ENCODE data around the gene HIVEP3. TPM values are rescaled to one million over a fixed set of nuclear protein-coding genes. Genes with fewer than 3 reads are reported as not detected.

The HIVEP3 gene
- total and polyA plus RNA-seq, 2 of the 13 experiments (the other 11 are each of a cell fraction or from before 2014, with no cell fraction given): 0.05 TPM; not detected in 1

- Histone ChIP-seq H3K36me3 (replicated peaks in 1 of 2; ENCODE audit: control insufficient read depth in 1 of 2, insufficient read depth in 2 of 2, low read length in 2 of 2) (no peaks in the 10 kb centered on the region), H3K4me2 (ENCODE audit: low read depth, low read length) (no peak overlapping the region), H3K27ac (ENCODE audit: extremely low read length, insufficient read depth, low read length) (no peak overlapping the region), H3K9ac (ENCODE audit: insufficient read depth, low read depth, low read length) (no peak overlapping the region), H4K20me1 (ENCODE audit: insufficient read depth, low read length) (no peaks in the 10 kb centered on the region), H3K9me3 (ENCODE audit: low read length) (no peaks in the 10 kb centered on the region), H3K4me1 (ENCODE audit: insufficient read depth, low read length) (no peaks in the 10 kb centered on the region), H3K4me3 (replicated peaks in 1 of 3; ENCODE audit: insufficient read depth in 1 of 3, low read depth in 2 of 3, low read length in 3 of 3) (no peak overlapping the region), H3K27me3 (ENCODE audit: control insufficient read depth in 1 of 2, insufficient read depth in 2 of 2, low read length in 2 of 2) (peaks cover 2 to 14% of the 10 kb centered on the region in 2 experiments; a peak in 1 of 5 replicates), H2AFZ (ENCODE audit: low read length) (no peak overlapping the region), H3K79me2 (ENCODE audit: insufficient read depth, low read length) (no peaks in the 10 kb centered on the region)
- DNase-seq (ENCODE audit: low spot score) (no peak), FAIRE-seq (no peak), ATAC-seq (no peak)
- intact Hi-C loops (cut with micrococcal nuclease; ENCODE audit: unreplicated experiment) (no loop called here), in situ Hi-C loops (cut with HindIII; ENCODE audit: extremely low pct_ligation_motif_present, low pct_unique_long_range_greater_than_20kb) (no loop called here)
- CTCF ChIA-PET (ENCODE audit: low intra/inter-chr PET ratio, low total read pairs): no interaction called here
- POLR2A ChIA-PET: no interaction called here
- TF ChIP-seq NCOR1 (IDR thresholded peaks at IDR 0.05; ENCODE audit: borderline replicate concordance, low read length): no peak
- no TSS peak for BruUV-seq (replicated peaks)
- 0% methylated on average over 1 of the region's 1 CpG for WGBS (ENCODE audit: low lambda C conversion rate)
Observed at GRCh38 chr1:41687007-41687406, 231.7 kb downstream of the HIVEP3 start.

DNA sequence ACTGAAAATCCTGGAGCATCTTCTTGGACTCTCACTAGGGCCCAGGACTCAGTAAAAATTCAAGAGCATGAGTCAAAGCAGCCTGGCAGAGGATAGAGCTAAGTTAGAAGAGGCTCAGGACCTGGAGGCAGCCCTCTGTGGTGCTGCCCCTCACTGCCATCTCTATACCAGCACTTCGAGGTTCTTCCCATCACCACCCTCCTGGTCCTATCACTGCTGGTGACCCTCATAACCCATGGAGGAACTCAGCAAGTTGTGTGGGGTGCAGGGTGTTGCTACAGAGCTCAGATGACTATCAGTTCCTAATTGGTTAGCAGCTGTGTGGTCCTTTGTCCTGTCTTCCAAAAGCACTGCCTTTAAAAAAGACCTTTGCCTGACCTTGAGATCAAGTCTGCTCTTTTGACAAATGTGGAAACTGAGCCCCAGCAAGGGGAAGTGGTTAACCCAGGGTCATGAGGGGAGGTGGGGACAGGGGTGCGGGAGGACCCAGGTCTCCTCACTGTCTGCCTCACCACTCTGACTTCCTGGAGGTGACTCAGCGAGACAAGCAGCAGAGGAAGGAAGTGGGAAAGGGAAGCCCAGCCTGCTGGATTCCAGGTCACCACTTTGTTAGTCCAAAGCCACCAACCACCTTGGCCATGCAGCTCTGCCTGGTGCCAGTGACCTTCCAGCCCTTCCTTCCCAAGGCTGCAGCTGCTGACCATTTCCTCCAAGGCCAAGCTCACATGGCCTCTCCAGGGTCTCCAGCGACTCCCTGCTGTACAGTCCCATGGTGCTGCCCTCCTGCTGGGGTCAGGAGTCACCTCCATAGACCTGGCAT is 234.8 kb downstream of the HIVEP3 start:
- no peak overlapping the region for H3K4me3 ChIP-seq (replicated peaks in 1 of 3; ENCODE audit: insufficient read depth in 1 of 3, low read depth in 2 of 3, low read length in 3 of 3)
- no peak overlapping the region for H3K27ac ChIP-seq (ENCODE audit: extremely low read length, insufficient read depth, low read length)
- DNase-seq (ENCODE audit: low spot score) (no peak), FAIRE-seq (no peak), ATAC-seq (no peak)
- no peak overlapping the region for H3K4me2 ChIP-seq (ENCODE audit: low read depth, low read length)
- ChIA-PET CTCF (ENCODE audit: low intra/inter-chr PET ratio, low total read pairs) (no interaction called here), POLR2A (no interaction called here)
- H3K9ac ChIP-seq (ENCODE audit: insufficient read depth, low read depth, low read length): no peak overlapping the region
- H3K36me3 ChIP-seq (replicated peaks in 1 of 2; ENCODE audit: control insufficient read depth in 1 of 2, insufficient read depth in 2 of 2, low read length in 2 of 2): no peaks in the 10 kb centered on the region
- 0% methylated on average over 2 of the region's 4 CpGs for WGBS (ENCODE audit: low lambda C conversion rate)
- no TSS peak for BruUV-seq (replicated peaks)
- no peak overlapping the region for H2AFZ ChIP-seq (ENCODE audit: low read length)
- H3K27me3 ChIP-seq (ENCODE audit: control insufficient read depth in 1 of 2, insufficient read depth in 2 of 2, low read length in 2 of 2): peaks cover 2 to 7% of the 10 kb centered on the region in 2 experiments; a peak in 2 of 5 replicates
- in situ Hi-C loops (cut with HindIII; ENCODE audit: extremely low pct_ligation_motif_present, low pct_unique_long_range_greater_than_20kb) (no loop called here), intact Hi-C loops (cut with micrococcal nuclease; ENCODE audit: unreplicated experiment) (no loop called here)
- no peaks in the 10 kb centered on the region for H3K79me2 ChIP-seq (ENCODE audit: insufficient read depth, low read length)
- H4K20me1 ChIP-seq (ENCODE audit: insufficient read depth, low read length): no peaks in the 10 kb centered on the region
- H3K9me3 ChIP-seq (ENCODE audit: low read length): no peaks in the 10 kb centered on the region
- TF ChIP-seq, protein P1, sequence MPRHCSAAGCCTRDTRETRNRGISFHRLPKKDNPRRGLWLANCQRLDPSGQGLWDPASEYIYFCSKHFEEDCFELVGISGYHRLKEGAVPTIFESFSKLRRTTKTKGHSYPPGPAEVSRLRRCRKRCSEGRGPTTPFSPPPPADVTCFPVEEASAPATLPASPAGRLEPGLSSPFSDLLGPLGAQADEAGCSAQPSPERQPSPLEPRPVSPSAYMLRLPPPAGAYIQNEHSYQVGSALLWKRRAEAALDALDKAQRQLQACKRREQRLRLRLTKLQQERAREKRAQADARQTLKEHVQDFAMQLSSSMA (CRISPR knock-in tag; IDR thresholded peaks at IDR 0.05): no peak
- TF ChIP-seq, protein P2, sequence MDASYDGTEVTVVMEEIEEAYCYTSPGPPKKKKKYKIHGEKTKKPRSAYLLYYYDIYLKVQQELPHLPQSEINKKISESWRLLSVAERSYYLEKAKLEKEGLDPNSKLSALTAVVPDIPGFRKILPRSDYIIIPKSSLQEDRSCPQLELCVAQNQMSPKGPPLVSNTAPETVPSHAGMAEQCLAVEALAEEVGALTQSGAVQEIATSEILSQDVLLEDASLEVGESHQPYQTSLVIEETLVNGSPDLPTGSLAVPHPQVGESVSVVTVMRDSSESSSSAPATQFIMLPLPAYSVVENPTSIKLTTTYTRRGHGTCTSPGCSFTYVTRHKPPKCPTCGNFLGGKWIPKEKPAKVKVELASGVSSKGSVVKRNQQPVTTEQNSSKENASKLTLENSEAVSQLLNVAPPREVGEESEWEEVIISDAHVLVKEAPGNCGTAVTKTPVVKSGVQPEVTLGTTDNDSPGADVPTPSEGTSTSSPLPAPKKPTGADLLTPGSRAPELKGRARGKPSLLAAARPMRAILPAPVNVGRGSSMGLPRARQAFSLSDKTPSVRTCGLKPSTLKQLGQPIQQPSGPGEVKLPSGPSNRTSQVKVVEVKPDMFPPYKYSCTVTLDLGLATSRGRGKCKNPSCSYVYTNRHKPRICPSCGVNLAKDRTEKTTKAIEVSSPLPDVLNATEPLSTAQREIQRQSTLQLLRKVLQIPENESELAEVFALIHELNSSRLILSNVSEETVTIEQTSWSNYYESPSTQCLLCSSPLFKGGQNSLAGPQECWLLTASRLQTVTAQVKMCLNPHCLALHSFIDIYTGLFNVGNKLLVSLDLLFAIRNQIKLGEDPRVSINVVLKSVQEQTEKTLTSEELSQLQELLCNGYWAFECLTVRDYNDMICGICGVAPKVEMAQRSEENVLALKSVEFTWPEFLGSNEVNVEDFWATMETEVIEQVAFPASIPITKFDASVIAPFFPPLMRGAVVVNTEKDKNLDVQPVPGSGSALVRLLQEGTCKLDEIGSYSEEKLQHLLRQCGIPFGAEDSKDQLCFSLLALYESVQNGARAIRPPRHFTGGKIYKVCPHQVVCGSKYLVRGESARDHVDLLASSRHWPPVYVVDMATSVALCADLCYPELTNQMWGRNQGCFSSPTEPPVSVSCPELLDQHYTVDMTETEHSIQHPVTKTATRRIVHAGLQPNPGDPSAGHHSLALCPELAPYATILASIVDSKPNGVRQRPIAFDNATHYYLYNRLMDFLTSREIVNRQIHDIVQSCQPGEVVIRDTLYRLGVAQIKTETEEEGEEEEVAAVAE (CRISPR knock-in tag; IDR thresholded peaks at IDR 0.05; ENCODE audit: borderline replicate concordance): no peak
- TF ChIP-seq POLR2A (IDR thresholded peaks at IDR 0.05; ENCODE audit: insufficient read depth in 1 of 2, low read depth in 2 of 2, low read length in 2 of 2): no peak
- no peaks in the 10 kb centered on the region for H3K4me1 ChIP-seq (ENCODE audit: insufficient read depth, low read length)

Data from HepG2 (cell line).